ENCODE results near the gene AKNAD1.

Gene AKNAD1

DNA sequence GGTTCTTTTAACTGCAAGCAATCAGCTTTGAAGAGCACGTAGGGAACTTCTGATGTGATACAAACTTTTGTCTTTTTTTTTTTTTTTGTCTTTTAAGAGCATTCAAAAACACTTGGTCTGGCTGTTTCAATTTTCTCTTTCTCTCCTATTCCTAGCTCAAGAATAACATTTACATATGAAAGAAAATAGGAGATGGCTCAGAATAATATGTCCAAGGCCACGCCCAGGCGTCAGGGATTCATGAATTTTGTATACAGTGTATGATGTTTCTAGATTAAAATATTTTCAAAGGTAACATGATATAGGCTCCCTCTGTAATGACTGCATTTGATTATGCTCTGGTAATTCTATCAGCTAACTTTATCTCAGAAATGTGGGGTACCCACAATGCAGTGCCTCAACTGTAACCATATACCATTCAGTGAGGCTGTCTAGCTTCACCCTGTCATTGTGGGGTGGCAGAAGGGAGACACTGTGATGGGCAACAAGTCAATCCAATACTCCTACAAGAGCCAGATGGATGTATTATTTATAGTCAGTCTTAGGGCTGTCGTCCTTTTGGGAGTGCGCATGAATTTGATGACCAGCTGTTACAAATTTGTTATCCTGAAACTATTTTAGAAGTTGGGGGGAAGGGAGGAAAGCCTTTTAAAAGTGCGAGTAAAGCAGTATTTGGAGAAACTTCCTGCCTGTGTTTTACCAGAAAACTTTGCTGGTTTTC, 1.5 kb upstream of the AKNAD1 start:
- no peaks in the 10 kb centered on the region for H3K36me3 ChIP-seq (replicated peaks; ENCODE audit: insufficient read depth, low read length)
- no peaks in the 10 kb centered on the region for H3K9me2 ChIP-seq (replicated peaks; ENCODE audit: insufficient read depth, low read length)
- H3K27ac ChIP-seq (ENCODE audit: low read length) = no peak overlapping the region
- no peaks in the 10 kb centered on the region for H3K9me3 ChIP-seq (replicated peaks; ENCODE audit: insufficient read depth, low read length)
- no peaks in the 10 kb centered on the region for H4K20me1 ChIP-seq (ENCODE audit: insufficient read depth, low read length)
- no peak overlapping the region for H3K4me2 ChIP-seq (ENCODE audit: low read depth, low read length)
- no peak for DNase-seq
- no peak overlapping the region for H3K4me3 ChIP-seq (ENCODE audit: low read length)
- no peaks in the 10 kb centered on the region for H3K4me1 ChIP-seq (ENCODE audit: low read length)
- no peak overlapping the region for H3K9ac ChIP-seq (ENCODE audit: low read length)
- H3K79me2 ChIP-seq (ENCODE audit: low read length) = no peaks in the 10 kb centered on the region
- H3F3A ChIP-seq (ENCODE audit: insufficient read depth, low read length) = no peaks in the 10 kb centered on the region
- no peak overlapping the region for H2AFZ ChIP-seq (ENCODE audit: low read length)
- TF ChIP-seq EZH2phosphoT487 (IDR thresholded peaks at IDR 0.05; ENCODE audit: low read length) (no peak), EZH2 (optimal IDR thresholded peaks at IDR 0.05; ENCODE audit: low read depth, low read length) (no peak)
- TF ChIP-seq, protein P1, sequence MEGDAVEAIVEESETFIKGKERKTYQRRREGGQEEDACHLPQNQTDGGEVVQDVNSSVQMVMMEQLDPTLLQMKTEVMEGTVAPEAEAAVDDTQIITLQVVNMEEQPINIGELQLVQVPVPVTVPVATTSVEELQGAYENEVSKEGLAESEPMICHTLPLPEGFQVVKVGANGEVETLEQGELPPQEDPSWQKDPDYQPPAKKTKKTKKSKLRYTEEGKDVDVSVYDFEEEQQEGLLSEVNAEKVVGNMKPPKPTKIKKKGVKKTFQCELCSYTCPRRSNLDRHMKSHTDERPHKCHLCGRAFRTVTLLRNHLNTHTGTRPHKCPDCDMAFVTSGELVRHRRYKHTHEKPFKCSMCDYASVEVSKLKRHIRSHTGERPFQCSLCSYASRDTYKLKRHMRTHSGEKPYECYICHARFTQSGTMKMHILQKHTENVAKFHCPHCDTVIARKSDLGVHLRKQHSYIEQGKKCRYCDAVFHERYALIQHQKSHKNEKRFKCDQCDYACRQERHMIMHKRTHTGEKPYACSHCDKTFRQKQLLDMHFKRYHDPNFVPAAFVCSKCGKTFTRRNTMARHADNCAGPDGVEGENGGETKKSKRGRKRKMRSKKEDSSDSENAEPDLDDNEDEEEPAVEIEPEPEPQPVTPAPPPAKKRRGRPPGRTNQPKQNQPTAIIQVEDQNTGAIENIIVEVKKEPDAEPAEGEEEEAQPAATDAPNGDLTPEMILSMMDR (IDR thresholded peaks at IDR 0.05; ENCODE audit: low read length) = no peak
- no peaks in the 10 kb centered on the region for H3K27me3 ChIP-seq (replicated peaks; ENCODE audit: insufficient read depth, low read length)

DNA sequence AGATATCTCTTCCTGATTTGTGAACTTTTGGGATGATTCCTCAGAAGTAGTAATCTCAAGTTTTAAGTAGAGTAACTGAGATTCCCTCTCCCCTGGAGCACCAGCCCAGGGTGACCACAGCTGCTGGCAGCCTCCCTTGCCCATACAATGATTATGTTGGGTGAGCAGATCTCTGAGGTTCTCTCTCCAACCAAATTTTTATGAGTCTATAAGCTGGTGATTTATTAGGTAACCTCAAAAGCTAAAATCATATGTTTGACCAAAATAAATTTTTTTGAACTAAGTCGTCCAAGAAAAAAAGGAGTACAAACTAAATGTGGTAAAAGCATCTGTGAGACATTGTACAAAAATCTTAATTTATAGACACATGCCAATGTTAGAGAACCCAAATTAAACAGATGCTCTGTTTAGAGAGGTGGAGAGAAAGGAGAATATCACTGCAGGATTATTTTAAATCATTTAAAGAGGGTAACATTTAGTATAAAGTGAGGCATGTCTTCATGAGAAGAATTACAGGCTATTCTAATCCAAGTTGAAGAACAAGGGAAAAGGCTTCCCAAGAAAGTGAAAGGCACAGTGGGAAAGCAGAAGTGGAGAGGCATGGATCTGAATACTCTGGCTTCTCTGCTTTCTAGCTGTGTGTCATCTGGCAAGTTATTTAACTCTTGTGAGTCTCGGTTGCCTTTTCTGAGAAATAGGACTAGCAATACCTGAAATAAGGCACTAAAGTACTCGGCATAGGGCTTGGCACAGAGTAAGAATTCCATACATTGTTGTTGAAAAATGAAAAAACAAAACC, 2.5 kb downstream of the AKNAD1 start:
- no peaks in the 10 kb centered on the region for H3K27me3 ChIP-seq (replicated peaks; ENCODE audit: insufficient read depth, low read length)
- no peak overlapping the region for H3K4me2 ChIP-seq (ENCODE audit: low read depth, low read length)
- H3K9me3 ChIP-seq (replicated peaks; ENCODE audit: insufficient read depth, low read length) = no peaks in the 10 kb centered on the region
- no peak for DNase-seq
- H3K9ac ChIP-seq (ENCODE audit: low read length) = no peak overlapping the region
- H3K27ac ChIP-seq (ENCODE audit: low read length) = no peak overlapping the region
- H4K20me1 ChIP-seq (ENCODE audit: insufficient read depth, low read length) = no peaks in the 10 kb centered on the region
- H3K36me3 ChIP-seq (replicated peaks; ENCODE audit: insufficient read depth, low read length) = no peaks in the 10 kb centered on the region
- no peaks in the 10 kb centered on the region for H3F3A ChIP-seq (ENCODE audit: insufficient read depth, low read length)
- H3K9me2 ChIP-seq (replicated peaks; ENCODE audit: insufficient read depth, low read length) = no peaks in the 10 kb centered on the region
- no peaks in the 10 kb centered on the region for H3K4me1 ChIP-seq (ENCODE audit: low read length)
- H3K4me3 ChIP-seq (ENCODE audit: low read length) = no peak overlapping the region
- no peaks in the 10 kb centered on the region for H3K79me2 ChIP-seq (ENCODE audit: low read length)
- TF ChIP-seq EZH2phosphoT487 (IDR thresholded peaks at IDR 0.05; ENCODE audit: low read length) (no peak), EZH2 (optimal IDR thresholded peaks at IDR 0.05; ENCODE audit: low read depth, low read length) (no peak)
- TF ChIP-seq, protein P1 (IDR thresholded peaks at IDR 0.05; ENCODE audit: low read length) = no peak
- H2AFZ ChIP-seq (ENCODE audit: low read length) = no peak overlapping the region

DNA sequence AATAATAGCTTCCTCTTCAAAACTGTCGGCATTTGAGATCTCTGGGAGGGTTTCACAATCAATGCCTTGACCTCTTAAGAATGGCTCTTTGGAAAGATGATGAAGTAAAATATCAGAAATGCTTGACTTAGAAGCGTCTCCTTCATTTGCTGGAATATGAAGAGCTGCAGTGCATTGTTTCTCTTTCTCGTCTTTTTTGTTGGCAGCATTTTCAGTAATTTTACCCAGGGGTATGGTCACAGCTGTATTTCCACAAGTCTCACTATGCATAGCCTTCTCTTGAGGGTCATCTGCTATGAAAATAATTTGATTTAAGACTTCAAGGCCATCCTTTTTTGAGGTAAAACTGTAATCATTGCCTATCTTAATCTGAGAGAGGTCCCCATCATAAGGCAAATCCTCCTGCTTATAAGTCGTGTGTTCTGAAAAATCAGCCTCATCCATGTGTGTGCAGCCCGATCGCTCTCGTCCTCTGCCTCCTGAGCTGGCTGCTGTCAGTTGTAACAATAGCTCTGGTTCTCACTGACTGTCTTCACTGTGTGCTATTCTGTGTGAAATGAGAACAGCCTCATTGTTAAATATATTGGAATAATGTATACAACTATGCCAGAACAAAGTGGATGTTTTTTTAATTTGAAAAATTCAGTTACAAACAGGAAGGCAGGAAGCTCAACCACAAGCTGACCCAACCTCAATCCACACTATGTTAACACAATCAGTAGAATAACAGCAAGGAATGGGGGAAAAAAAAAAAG, 4.5 kb downstream of the AKNAD1 start:
- TF ChIP-seq EZH2phosphoT487 (IDR thresholded peaks at IDR 0.05; ENCODE audit: low read length) = no peak
- H3K4me1 ChIP-seq (ENCODE audit: low read length) = no peaks in the 10 kb centered on the region
- no peak for DNase-seq
- no peaks in the 10 kb centered on the region for H3K9me2 ChIP-seq (replicated peaks; ENCODE audit: insufficient read depth, low read length)
- no peaks in the 10 kb centered on the region for H3F3A ChIP-seq (ENCODE audit: insufficient read depth, low read length)
- no peaks in the 10 kb centered on the region for H3K79me2 ChIP-seq (ENCODE audit: low read length)
- H4K20me1 ChIP-seq (ENCODE audit: insufficient read depth, low read length) = no peaks in the 10 kb centered on the region
- H3K9ac ChIP-seq (ENCODE audit: low read length) = no peak overlapping the region
- H3K4me3 ChIP-seq (ENCODE audit: low read length) = no peak overlapping the region
- no peak overlapping the region for H3K4me2 ChIP-seq (ENCODE audit: low read depth, low read length)
- H3K36me3 ChIP-seq (replicated peaks; ENCODE audit: insufficient read depth, low read length) = no peaks in the 10 kb centered on the region
- no peaks in the 10 kb centered on the region for H3K27me3 ChIP-seq (replicated peaks; ENCODE audit: insufficient read depth, low read length)
- no peaks in the 10 kb centered on the region for H3K9me3 ChIP-seq (replicated peaks; ENCODE audit: insufficient read depth, low read length)
- H2AFZ ChIP-seq (ENCODE audit: low read length) = no peak overlapping the region
- H3K27ac ChIP-seq (ENCODE audit: low read length) = no peak overlapping the region
